ENCODE results near the gene RPL18A. TPM values are rescaled to one million over a fixed set of nuclear protein-coding genes. Genes with fewer than 3 reads are reported as not detected.

Gene RPL18A
- total and polyA plus RNA-seq, 2 of the 13 experiments (the other 11 are each of a cell fraction or from before 2014, with no cell fraction given): 1,471 to 2,004 TPM

- TF ChIP-seq, protein P1, sequence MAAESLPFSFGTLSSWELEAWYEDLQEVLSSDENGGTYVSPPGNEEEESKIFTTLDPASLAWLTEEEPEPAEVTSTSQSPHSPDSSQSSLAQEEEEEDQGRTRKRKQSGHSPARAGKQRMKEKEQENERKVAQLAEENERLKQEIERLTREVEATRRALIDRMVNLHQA (CRISPR knock-in tag; IDR thresholded peaks at IDR 0.05): no peak
- TF ChIP-seq DR1 (CRISPR knock-in tag; IDR thresholded peaks at IDR 0.05): no peak
- 0 out of 2 replicates have a peak, but pooled peaks have one; percentile 78 for TF ChIP-seq PCBP1 (IDR thresholded peaks at IDR 0.05; ENCODE audit: borderline replicate concordance, low read depth, low read length)
- TF ChIP-seq, protein P2, sequence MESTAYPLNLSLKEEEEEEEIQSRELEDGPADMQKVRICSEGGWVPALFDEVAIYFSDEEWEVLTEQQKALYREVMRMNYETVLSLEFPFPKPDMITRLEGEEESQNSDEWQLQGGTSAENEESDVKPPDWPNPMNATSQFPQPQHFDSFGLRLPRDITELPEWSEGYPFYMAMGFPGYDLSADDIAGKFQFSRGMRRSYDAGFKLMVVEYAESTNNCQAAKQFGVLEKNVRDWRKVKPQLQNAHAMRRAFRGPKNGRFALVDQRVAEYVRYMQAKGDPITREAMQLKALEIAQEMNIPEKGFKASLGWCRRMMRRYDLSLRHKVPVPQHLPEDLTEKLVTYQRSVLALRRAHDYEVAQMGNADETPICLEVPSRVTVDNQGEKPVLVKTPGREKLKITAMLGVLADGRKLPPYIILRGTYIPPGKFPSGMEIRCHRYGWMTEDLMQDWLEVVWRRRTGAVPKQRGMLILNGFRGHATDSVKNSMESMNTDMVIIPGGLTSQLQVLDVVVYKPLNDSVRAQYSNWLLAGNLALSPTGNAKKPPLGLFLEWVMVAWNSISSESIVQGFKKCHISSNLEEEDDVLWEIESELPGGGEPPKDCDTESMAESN (CRISPR knock-in tag; conservative IDR thresholded peaks at IDR 0.05): no peak
- peak; percentile 67; the same call in 1 of the 2 replicates for TF ChIP-seq ZNF607 (CRISPR knock-in tag; IDR thresholded peaks at IDR 0.05; ENCODE audit: borderline replicate concordance)
- no peak for TF ChIP-seq ZNF891 (CRISPR knock-in tag; IDR thresholded peaks at IDR 0.05)
- no peak for TF ChIP-seq RAD21 (CRISPR knock-in tag; IDR thresholded peaks at IDR 0.05)
- TF ChIP-seq, protein P3, sequence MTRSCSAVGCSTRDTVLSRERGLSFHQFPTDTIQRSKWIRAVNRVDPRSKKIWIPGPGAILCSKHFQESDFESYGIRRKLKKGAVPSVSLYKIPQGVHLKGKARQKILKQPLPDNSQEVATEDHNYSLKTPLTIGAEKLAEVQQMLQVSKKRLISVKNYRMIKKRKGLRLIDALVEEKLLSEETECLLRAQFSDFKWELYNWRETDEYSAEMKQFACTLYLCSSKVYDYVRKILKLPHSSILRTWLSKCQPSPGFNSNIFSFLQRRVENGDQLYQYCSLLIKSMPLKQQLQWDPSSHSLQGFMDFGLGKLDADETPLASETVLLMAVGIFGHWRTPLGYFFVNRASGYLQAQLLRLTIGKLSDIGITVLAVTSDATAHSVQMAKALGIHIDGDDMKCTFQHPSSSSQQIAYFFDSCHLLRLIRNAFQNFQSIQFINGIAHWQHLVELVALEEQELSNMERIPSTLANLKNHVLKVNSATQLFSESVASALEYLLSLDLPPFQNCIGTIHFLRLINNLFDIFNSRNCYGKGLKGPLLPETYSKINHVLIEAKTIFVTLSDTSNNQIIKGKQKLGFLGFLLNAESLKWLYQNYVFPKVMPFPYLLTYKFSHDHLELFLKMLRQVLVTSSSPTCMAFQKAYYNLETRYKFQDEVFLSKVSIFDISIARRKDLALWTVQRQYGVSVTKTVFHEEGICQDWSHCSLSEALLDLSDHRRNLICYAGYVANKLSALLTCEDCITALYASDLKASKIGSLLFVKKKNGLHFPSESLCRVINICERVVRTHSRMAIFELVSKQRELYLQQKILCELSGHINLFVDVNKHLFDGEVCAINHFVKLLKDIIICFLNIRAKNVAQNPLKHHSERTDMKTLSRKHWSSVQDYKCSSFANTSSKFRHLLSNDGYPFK (CRISPR knock-in tag; IDR thresholded peaks at IDR 0.05; ENCODE audit: borderline replicate concordance): no peak
- TF ChIP-seq MIER3 (CRISPR knock-in tag; IDR thresholded peaks at IDR 0.05; ENCODE audit: borderline replicate concordance): no peak; the same call in 1 of the 2 replicates
- no peak for TF ChIP-seq ZNF260 (CRISPR knock-in tag; IDR thresholded peaks at IDR 0.05; ENCODE audit: borderline replicate concordance, low read depth)
- no peak for TF ChIP-seq ZSCAN22 (CRISPR knock-in tag; IDR thresholded peaks at IDR 0.05)
- no peak; the same call in 1 of the 2 replicates for TF ChIP-seq TAF1 (CRISPR knock-in tag; IDR thresholded peaks at IDR 0.05)
- TF ChIP-seq KLF15 (CRISPR knock-in tag; IDR thresholded peaks at IDR 0.05; ENCODE audit: borderline replicate concordance): no peak
- TF ChIP-seq HDAC6 (IDR thresholded peaks at IDR 0.05; ENCODE audit: low read depth, low read length): no peak
- TF ChIP-seq RORA (CRISPR knock-in tag; IDR thresholded peaks at IDR 0.05): no peak
- TF ChIP-seq ADNP (CRISPR knock-in tag; IDR thresholded peaks at IDR 0.05): no peak
- TF ChIP-seq NCOA1 (CRISPR knock-in tag; IDR thresholded peaks at IDR 0.05): no peak
- TF ChIP-seq ZNF275 (CRISPR knock-in tag; IDR thresholded peaks at IDR 0.05; ENCODE audit: borderline replicate concordance): no peak
- no peak for TF ChIP-seq NR2F2 (IDR thresholded peaks at IDR 0.05; ENCODE audit: borderline replicate concordance, low read depth)
- TF ChIP-seq ETV6 (CRISPR knock-in tag; conservative IDR thresholded peaks at IDR 0.05): no peak
- TF ChIP-seq ZNF883 (CRISPR knock-in tag; IDR thresholded peaks at IDR 0.05; ENCODE audit: not compliant biosample characterization): peak; percentile 64
- no peak for TF ChIP-seq ZNF660 (CRISPR knock-in tag; IDR thresholded peaks at IDR 0.05; ENCODE audit: borderline replicate concordance, low read depth)
These were observed 12.0 kb upstream of the RPL18A start, which contains the start of gene JAK3 (continued) for GRCh38 chr19:17847538-17848366.

Measured in HepG2 (cell line).